GM18526 (cell line): ENCODE results near the gene GPR89B.

Experiments used
- POLR2A ChIP-seq: IDR thresholded peaks from 3 replicates; pipeline ENCODE4 v1.6.1; 2011; ENCODE audit not compliant: insufficient read length; ENCODE audit errors: extremely low read depth

The GPR89B gene

DNA sequence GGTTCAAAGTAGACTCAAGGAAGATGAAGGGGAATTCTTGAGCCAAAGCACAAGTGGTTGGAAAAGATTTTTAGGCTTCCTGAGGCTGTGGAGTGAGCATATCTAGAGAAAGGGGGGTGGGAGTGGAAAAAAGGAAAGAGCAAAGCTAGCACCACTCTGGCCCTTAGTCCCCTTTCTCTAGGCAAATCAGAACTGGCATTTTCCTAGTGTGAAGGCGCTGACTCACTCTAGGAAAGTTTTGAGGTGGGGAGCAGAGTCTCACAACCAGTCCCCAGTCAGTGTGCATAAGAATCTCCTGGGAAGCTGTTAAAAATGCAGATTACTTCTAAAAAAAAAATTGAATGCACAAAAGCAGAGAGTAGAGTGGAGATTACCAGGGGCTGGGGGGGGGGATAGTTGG lies 3.4 kb upstream of the GPR89B start:
- TF ChIP-seq POLR2A = no peak

DNA sequence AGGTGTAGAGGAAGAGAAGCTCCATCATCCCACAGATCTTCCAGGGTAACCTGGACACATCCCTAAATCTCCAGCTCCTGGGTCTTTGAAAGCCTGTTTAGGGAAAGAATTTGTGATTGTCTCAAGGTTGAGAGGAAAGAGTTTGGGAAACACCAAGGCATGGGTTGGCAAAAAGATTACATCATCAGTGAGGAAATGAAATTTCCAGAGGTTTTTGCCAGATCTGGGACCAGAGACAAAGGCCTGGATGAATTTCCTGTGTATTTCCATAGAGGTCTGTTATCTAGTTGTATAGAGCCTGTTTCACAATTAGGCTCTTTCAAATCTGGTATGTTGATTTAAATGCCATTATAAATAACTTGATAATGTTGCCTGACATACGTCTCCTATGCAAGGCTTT lies 82.3 kb downstream of the GPR89B start:
- no peak for TF ChIP-seq POLR2A

DNA sequence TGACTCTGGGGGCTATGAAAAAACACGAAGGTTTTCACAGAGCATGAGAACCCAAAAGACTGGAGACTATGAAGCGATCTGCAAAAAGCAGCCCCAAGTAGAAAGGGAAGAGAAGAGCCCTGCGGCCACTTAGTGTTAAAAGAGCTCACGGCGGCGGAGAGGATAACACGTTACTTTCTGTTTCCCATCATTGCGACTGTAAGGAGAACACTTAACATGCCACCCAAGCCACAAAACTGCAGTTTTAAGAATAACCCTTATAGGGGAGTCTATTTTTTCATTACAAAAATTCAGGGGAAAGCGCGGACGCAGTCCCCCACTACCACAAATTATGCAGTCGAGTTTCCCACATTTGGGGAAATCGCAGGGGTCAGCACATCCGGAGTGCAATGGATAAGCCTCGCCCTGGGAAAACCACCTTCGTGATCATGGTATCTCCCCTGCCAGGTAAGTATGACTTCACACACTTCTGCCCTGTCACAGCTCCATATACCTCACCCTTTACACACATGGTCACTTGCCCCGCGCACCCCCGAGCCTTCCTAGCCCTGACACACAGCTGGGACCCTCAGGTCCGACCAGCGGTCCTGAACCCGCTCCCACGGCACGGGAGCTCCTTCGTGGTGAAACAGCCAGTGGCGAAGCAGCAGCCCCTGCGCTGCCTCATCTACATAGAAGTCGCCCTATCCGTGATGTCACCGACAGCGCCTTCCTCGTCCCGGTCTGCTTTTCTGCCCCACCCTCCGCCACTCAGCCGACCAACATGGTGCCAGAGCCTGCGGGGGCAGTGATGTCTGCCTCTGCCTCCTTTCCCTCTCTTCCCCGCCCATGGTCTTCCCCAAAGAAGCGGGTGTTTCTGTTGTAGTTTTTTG lies 110.5 kb downstream of the GPR89B start:
- TF ChIP-seq POLR2A = peak; percentile 89
